Prostate gland (tissue), 2 donors: ENCODE results near the gene TYR. TPM values are rescaled to one million over a fixed set of nuclear protein-coding genes. Genes with fewer than 3 reads are reported as not detected.

Source experiments
- DNase-seq: peaks from one replicate; pipeline ENCODE4 v3.0.0-alpha.2; 2019; ENCODE audit warnings: low spot score
- H3K27ac ChIP-seq, 2 donors: fragments of 200-600 bp; sonication (generic); 2 replicates each; pipeline ENCODE4 v1.5.1; 2017 to 2019
- H3K27me3 ChIP-seq: fragments of 200-600 bp; sonication (generic); replicated peaks from 2 replicates; pipeline ENCODE4 v1.5.1; 2019; ENCODE audit not compliant: insufficient read depth
- H3K36me3 ChIP-seq, 2 donors: fragments of 200-600 bp; sonication (generic); 1 replicate in 1 of 2; 2 replicates in 1 of 2; pipeline versions ENCODE4 v1.5.1 to v1.8.1; 2017 to 2019
- H3K4me1 ChIP-seq: fragments of 200-600 bp; sonication (generic); replicated peaks from 2 replicates; pipeline ENCODE4 v1.5.1; 2019
- H3K4me3 ChIP-seq, 2 donors: fragments of 200-600 bp; sonication (generic); 2 replicates each; pipeline ENCODE4 v1.5.1; 2017 to 2019
- H3K9me3 ChIP-seq: fragments of 200-600 bp; sonication (generic); 2 replicates; pipeline ENCODE4 v1.5.1; 2017
- POLR2A ChIP-seq: fragments of 450-650 bp; IDR thresholded peaks from one replicate; pipeline ENCODE4 v1.6.1; 2016; ENCODE audit warnings: antibody characterized with exemption, mild to moderate bottlenecking
- POLR2AphosphoS5 ChIP-seq: sonication (generic); formaldehyde crosslinking; IDR thresholded peaks from one replicate; pipeline ENCODE4 v1.6.1; 2017; ENCODE audit warnings: antibody characterized with exemption
- WGBS: methylation state at CpG from one replicate; pipeline ENCODE4 v1.1.5; 2018; 5-methylcytosine and 5-hydroxymethylcytosine counted together
- intact Hi-C: fragments of 100-400 bp; cut with DNase I; formaldehyde crosslinking; loops from one replicate; pipeline ENCODE4 v1.14.2; 2022
- total RNA-seq, 2 donors: library from RNA; depleted of rRNA; stranded (reverse); fragments of >200 nt; gene quantifications; one replicate each; pipeline ENCODE4 v1.1.0, GENCODE V29; 2016
- TF ChIP-seq, protein P1 (sequence below), 4 experiments: fragments of 200-600 bp in 2 of 4; fragments of 450-650 bp in 2 of 4; sonication (generic) in 2 of 4; IDR thresholded peaks; 1 replicate in 3 of 4; 2 replicates in 1 of 4; pipeline ENCODE4 v1.5.1; 2016 to 2019; ENCODE audit warnings: antibody characterized with exemption in 4 of 4, mild to moderate bottlenecking in 2 of 4, moderate library complexity in 2 of 4

Gene TYR
- not detected for total RNA-seq

- no peak within 1 kb of the TSS for H3K27ac ChIP-seq
- H3K9me3 ChIP-seq, result no peaks in the 10 kb centered on the region
- H3K4me1 ChIP-seq, result no peaks in the 10 kb centered on the region
- no peaks in the 10 kb centered on the region for H3K27me3 ChIP-seq
- TF ChIP-seq POLR2A, result no peak
- TF ChIP-seq POLR2AphosphoS5, result no peak
- TF ChIP-seq, protein P1, sequence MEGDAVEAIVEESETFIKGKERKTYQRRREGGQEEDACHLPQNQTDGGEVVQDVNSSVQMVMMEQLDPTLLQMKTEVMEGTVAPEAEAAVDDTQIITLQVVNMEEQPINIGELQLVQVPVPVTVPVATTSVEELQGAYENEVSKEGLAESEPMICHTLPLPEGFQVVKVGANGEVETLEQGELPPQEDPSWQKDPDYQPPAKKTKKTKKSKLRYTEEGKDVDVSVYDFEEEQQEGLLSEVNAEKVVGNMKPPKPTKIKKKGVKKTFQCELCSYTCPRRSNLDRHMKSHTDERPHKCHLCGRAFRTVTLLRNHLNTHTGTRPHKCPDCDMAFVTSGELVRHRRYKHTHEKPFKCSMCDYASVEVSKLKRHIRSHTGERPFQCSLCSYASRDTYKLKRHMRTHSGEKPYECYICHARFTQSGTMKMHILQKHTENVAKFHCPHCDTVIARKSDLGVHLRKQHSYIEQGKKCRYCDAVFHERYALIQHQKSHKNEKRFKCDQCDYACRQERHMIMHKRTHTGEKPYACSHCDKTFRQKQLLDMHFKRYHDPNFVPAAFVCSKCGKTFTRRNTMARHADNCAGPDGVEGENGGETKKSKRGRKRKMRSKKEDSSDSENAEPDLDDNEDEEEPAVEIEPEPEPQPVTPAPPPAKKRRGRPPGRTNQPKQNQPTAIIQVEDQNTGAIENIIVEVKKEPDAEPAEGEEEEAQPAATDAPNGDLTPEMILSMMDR (IDR thresholded peaks at IDR 0.05), result no peak
- H3K36me3 ChIP-seq, result no peaks in the 10 kb centered on the region
- no peak within 1 kb of the TSS for H3K4me3 ChIP-seq
- DNase-seq, result no peak
- 87% methylated on average over 8 of the region's 8 CpGs for WGBS
- intact Hi-C loops, result no loop called here
These were observed at the start of gene TYR for GRCh38 chr11:89177691-89178231. TYR (plus strand) TSS chr11:89177875; CDS start chr11:89177954, 79 bp downstream.

DNA sequence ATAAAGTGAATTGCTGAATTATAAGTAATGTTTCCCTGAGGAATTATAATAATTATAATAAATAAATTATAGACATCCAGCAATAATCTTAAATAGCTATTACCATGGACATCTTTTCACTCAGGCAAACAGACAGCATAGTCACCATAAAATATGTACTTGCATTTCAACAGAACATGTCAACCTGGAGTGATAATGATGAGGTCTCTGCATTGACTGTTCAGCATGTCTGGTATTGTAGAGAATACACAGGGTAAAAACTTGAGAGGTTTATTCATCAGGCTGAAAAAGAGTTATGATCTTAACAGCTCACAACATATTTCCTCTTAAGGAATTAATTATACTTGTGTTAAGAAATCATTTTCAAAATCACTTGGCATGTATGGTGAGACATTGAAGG is 41.1 kb upstream of the TYR start:
- no peak for TF ChIP-seq POLR2AphosphoS5
- no peaks in the 10 kb centered on the region for H3K36me3 ChIP-seq
- H3K27ac ChIP-seq, result no peak overlapping the region
- H3K9me3 ChIP-seq, result no peaks in the 10 kb centered on the region
- no peaks in the 10 kb centered on the region for H3K4me1 ChIP-seq
- DNase-seq, result no peak
- intact Hi-C loops, result no loop called here
- H3K4me3 ChIP-seq, result no peak overlapping the region
- no peaks in the 10 kb centered on the region for H3K27me3 ChIP-seq

DNA sequence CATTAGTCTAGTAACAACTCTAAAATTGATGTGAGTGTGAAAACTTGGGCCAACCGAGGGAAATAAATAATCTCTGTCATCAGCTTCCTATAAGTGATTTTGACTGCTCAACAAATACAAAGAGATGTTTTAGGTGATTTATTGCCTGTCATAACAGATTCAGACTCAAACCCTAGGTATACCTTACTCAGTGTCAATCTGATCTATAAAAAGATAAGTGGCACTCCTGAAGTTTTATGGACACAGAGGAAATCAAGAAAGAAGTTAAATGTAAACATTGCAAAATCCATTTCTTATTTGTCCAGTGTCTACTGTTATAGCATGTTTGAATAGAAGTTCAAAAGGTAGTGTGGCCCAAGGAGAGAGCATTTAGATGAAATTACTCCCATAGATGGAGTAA is 30.4 kb upstream of the TYR start:
- Histone ChIP-seq H3K4me3 (no peak overlapping the region), H3K9me3 (no peaks in the 10 kb centered on the region), H3K27me3 (no peaks in the 10 kb centered on the region), H3K36me3 (no peaks in the 10 kb centered on the region), H3K27ac (no peak overlapping the region), H3K4me1 (no peaks in the 10 kb centered on the region)
- TF ChIP-seq POLR2A, result no peak
- TF ChIP-seq, protein P1 (IDR thresholded peaks at IDR 0.05), result no peak
- no peak for TF ChIP-seq POLR2AphosphoS5
- WGBS, result 18% methylated on average over 1 of the region's 1 CpG
- no peak for DNase-seq
- intact Hi-C loops, result no loop called here

DNA sequence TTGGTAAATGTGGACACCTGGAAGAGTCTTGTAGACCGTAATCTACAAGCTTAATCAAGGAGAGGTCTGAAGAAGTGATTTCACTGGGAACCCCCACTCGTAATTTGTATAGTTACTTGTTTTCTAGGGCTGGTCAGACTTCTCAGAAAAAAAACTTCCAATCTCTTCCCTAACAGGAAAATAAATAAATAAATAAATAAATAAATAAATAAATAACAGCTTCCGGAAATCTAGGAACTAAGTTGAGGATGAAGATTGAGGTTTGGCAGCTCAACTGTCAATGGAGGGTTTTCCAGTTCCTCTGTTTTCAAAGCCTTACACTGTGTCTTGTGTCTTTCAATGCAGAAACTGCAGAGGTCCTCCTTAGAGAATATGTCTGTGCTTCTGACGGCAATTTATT is 17.7 kb upstream of the TYR start:
- Histone ChIP-seq H3K4me3 (no peak overlapping the region), H3K4me1 (no peaks in the 10 kb centered on the region), H3K27ac (no peak overlapping the region), H3K27me3 (no peaks in the 10 kb centered on the region), H3K36me3 (no peaks in the 10 kb centered on the region), H3K9me3 (no peaks in the 10 kb centered on the region)
- intact Hi-C loops, result no loop called here
- no peak for TF ChIP-seq POLR2AphosphoS5
- TF ChIP-seq, protein P1 (IDR thresholded peaks at IDR 0.05), result no peak
- TF ChIP-seq POLR2A, result no peak
- no peak for DNase-seq
- WGBS, result 88% methylated on average over 4 of the region's 4 CpGs

- H3K4me3 ChIP-seq, result no peak overlapping the region
- intact Hi-C loops, result no loop called here
These were observed 15.7 kb upstream of the TYR start for GRCh38 chr11:89161949-89162348.

More at GRCh38 chr11:89161949-89162348, 15.7 kb upstream of the TYR start:
- WGBS, result 92% methylated on average over 3 of the region's 3 CpGs
- Histone ChIP-seq H3K4me1 (no peaks in the 10 kb centered on the region), H3K9me3 (no peaks in the 10 kb centered on the region), H3K36me3 (no peaks in the 10 kb centered on the region), H3K27me3 (no peaks in the 10 kb centered on the region), H3K27ac (no peak overlapping the region)
- DNase-seq, result no peak
- TF ChIP-seq, protein P1 (IDR thresholded peaks at IDR 0.05), result no peak
- TF ChIP-seq POLR2A (no peak), POLR2AphosphoS5 (no peak)
